ENCODE measurements around the gene FRMD6. TPM values are rescaled to one million over a fixed set of nuclear protein-coding genes. Genes with fewer than 3 reads are reported as not detected.
"Not testable (repeated sequence)": the region's sequence is repeated elsewhere in the genome, so short reads cannot be mapped to it uniquely, and the experiment has no call there.

FRMD6 gene
- total RNA-seq, 1 experiment from 2014 or later: 1.2 TPM

- no peak for DNase-seq (ENCODE audit: low spot score)
These were observed 23.5 kb upstream of the FRMD6 start for GRCh38 chr14:51628238-51628637.

- no peak for DNase-seq (ENCODE audit: low spot score)
These were observed 20.7 kb upstream of the FRMD6 start for GRCh38 chr14:51630987-51631386.

GRCh38 chr14:51633298-51633697 is 18.4 kb upstream of the FRMD6 start:
- DNase-seq (ENCODE audit: low spot score): not testable (repeated sequence)

GRCh38 chr14:51636109-51636508 is 15.6 kb upstream of the FRMD6 start:
- no peak for DNase-seq (ENCODE audit: low spot score)

GRCh38 chr14:51638071-51638944 is 13.4 kb upstream of the FRMD6 start:
- DNase-seq (ENCODE audit: low spot score): peak; percentile 57

- DNase-seq (ENCODE audit: low spot score): no peak
These were observed 11.9 kb upstream of the FRMD6 start for GRCh38 chr14:51639668-51640316.

- no peak for DNase-seq (ENCODE audit: low spot score)
These were observed 8.6 kb upstream of the FRMD6 start for GRCh38 chr14:51643140-51643539.

- no peak for DNase-seq (ENCODE audit: low spot score)
These were observed 7.3 kb upstream of the FRMD6 start for GRCh38 chr14:51644217-51644933.

- DNase-seq (ENCODE audit: low spot score): no peak
These were observed 3.4 kb upstream of the FRMD6 start for GRCh38 chr14:51648296-51648695.

GRCh38 chr14:51650716-51651387 is 858 bp upstream of the FRMD6 start:
- no peak for DNase-seq (ENCODE audit: low spot score)

- no peak for DNase-seq (ENCODE audit: low spot score)
These were observed 713 bp downstream of the FRMD6 start for GRCh38 chr14:51652168-51653078.

GRCh38 chr14:51653079-51653774 is 1.5 kb downstream of the FRMD6 start:
- DNase-seq (ENCODE audit: low spot score): peak; percentile 6

GRCh38 chr14:51653775-51654532 is 2.2 kb downstream of the FRMD6 start:
- no peak for DNase-seq (ENCODE audit: low spot score)

- no peak for DNase-seq (ENCODE audit: low spot score)
These were observed 2.8 kb downstream of the FRMD6 start for GRCh38 chr14:51654533-51654845.

- no peak for DNase-seq (ENCODE audit: low spot score)
These were observed 6.1 kb downstream of the FRMD6 start for GRCh38 chr14:51657762-51658161.

GRCh38 chr14:51658441-51659173 is 6.9 kb downstream of the FRMD6 start:
- DNase-seq (ENCODE audit: low spot score): no peak

- DNase-seq (ENCODE audit: low spot score): no peak
These were observed 9.0 kb downstream of the FRMD6 start for GRCh38 chr14:51660741-51661140.

GRCh38 chr14:51661504-51661903 is 9.8 kb downstream of the FRMD6 start:
- no peak for DNase-seq (ENCODE audit: low spot score)
